GM12878 (cell line): ENCODE measurements around the gene MRPL53. TPM values are rescaled to one million over a fixed set of nuclear protein-coding genes. Genes with fewer than 3 reads are reported as not detected.

Experiments used
- DPF2 ChIP-seq: fragments of 450-650 bp; IDR thresholded peaks from 2 replicates; pipeline ENCODE4 v1.6.1; 2017; ENCODE audit warnings: mild to moderate bottlenecking
- GABPA ChIP-seq: IDR thresholded peaks from 2 replicates; pipeline ENCODE4 v1.6.1; 2014; ENCODE audit warnings: antibody characterized with exemption, low read depth, mild to moderate bottlenecking, inconsistent platforms
- HCFC1 ChIP-seq: fragments of 150-350 bp; IDR thresholded peaks from 2 replicates; pipeline ENCODE4 v1.6.1; 2014; ENCODE audit warnings: low read length
- KDM1A ChIP-seq: fragments of 200-600 bp; sonication (generic); IDR thresholded peaks from 2 replicates; pipeline ENCODE4 v1.6.1; 2016; ENCODE audit warnings: borderline replicate concordance
- NFYA ChIP-seq: IDR thresholded peaks from 2 replicates; pipeline ENCODE4 v1.6.1; 2011; ENCODE audit warnings: low read depth, mild to moderate bottlenecking, low read length, improper control_type of control experiment, borderline replicate concordance
- PAX5 ChIP-seq: IDR thresholded peaks from 2 replicates; pipeline ENCODE4 v1.6.1; 2011; ENCODE audit warnings: low read depth, low read length, borderline replicate concordance
- RAD21 ChIP-seq: IDR thresholded peaks from 2 replicates; pipeline ENCODE4 v1.6.1; 2011; ENCODE audit warnings: mild to moderate bottlenecking, low read depth, low read length, moderate library complexity; ENCODE audit not compliant: insufficient read depth
- SMAD5 ChIP-seq: IDR thresholded peaks from 2 replicates; pipeline ENCODE4 v1.6.1; 2016; ENCODE audit warnings: antibody characterized with exemption, low read depth
- polyA plus RNA-seq, 11 experiments: library from polyadenylated mRNA; depleted of rRNA in 4 of 11; unstranded in 6 of 11; stranded (reverse) in 5 of 11; fragments of >200 nt; fragmentation: Nextera tagmentation in 4 of 11; fragmentation: Illumina TruSeq in 1 of 11; extraction: Ambion mirVana in 4 of 11; extraction: Trizol in 1 of 11; gene quantifications; 1 replicate in 1 of 11; 2 replicates in 10 of 11; pipeline versions ENCODE4 v1.2.1 to v1.2.3, GENCODE V29; 2011 to 2016; ENCODE audit warnings: inconsistent platforms in 2 of 11, missing spikeins in 2 of 11, low read depth in 1 of 11
- total RNA-seq, 4 experiments: library from RNA; depleted of rRNA in 3 of 4; stranded (reverse); fragments of >200 nt in 3 of 4; fragmentation: Illumina TruSeq in 1 of 4; extraction: Trizol in 1 of 4; gene quantifications; 2 replicates each; pipeline versions ENCODE4 v1.2.1 to v1.2.3, GENCODE V29; 2013 to 2021
- TF ChIP-seq, protein P1 (sequence below): IDR thresholded peaks from 2 replicates; pipeline ENCODE4 v1.6.1; 2011; ENCODE audit warnings: borderline replicate concordance, low read depth, mild to moderate bottlenecking, moderate library complexity, mixed read lengths, low read length; ENCODE audit not compliant: insufficient read depth; ENCODE audit errors: extremely low read length
- TF ChIP-seq, protein P2 (sequence below): fragments of 450-650 bp; IDR thresholded peaks from 2 replicates; pipeline ENCODE4 v1.6.1; 2017; ENCODE audit warnings: mild to moderate bottlenecking, moderate library complexity
- TF ChIP-seq, protein P3 (sequence below): fragments of 450-650 bp; IDR thresholded peaks from 2 replicates; pipeline ENCODE4 v1.6.1; 2017; ENCODE audit warnings: mild to moderate bottlenecking, moderate library complexity
- TF ChIP-seq, protein P4 (sequence below), 3 experiments: IDR thresholded peaks in 2 of 3; conservative IDR thresholded peaks in 1 of 3; 2 replicates each; pipeline ENCODE4 v1.5.1; 2011; ENCODE audit warnings: low read depth in 3 of 3, low read length in 3 of 3, mild to moderate bottlenecking in 3 of 3, control low read depth in 2 of 3, moderate library complexity in 2 of 3, inconsistent platforms in 1 of 3, mixed read lengths in 1 of 3; ENCODE audit not compliant: control insufficient read depth in 2 of 3, insufficient read depth in 1 of 3; ENCODE audit errors: extremely low read depth in 1 of 3
- TF ChIP-seq, protein P5 (sequence below): fragments of 450-650 bp; formaldehyde crosslinking; IDR thresholded peaks from 2 replicates; pipeline ENCODE4 v1.5.0; 2022; ENCODE audit warnings: mild to moderate bottlenecking, missing genetic modification characterization

Gene MRPL53
- total and polyA plus RNA-seq, 10 of the 15 experiments (the other 5 are each of a cell fraction or from before 2014, with no cell fraction given), result 15.1 to 167 (median 80.9) TPM

DNA sequence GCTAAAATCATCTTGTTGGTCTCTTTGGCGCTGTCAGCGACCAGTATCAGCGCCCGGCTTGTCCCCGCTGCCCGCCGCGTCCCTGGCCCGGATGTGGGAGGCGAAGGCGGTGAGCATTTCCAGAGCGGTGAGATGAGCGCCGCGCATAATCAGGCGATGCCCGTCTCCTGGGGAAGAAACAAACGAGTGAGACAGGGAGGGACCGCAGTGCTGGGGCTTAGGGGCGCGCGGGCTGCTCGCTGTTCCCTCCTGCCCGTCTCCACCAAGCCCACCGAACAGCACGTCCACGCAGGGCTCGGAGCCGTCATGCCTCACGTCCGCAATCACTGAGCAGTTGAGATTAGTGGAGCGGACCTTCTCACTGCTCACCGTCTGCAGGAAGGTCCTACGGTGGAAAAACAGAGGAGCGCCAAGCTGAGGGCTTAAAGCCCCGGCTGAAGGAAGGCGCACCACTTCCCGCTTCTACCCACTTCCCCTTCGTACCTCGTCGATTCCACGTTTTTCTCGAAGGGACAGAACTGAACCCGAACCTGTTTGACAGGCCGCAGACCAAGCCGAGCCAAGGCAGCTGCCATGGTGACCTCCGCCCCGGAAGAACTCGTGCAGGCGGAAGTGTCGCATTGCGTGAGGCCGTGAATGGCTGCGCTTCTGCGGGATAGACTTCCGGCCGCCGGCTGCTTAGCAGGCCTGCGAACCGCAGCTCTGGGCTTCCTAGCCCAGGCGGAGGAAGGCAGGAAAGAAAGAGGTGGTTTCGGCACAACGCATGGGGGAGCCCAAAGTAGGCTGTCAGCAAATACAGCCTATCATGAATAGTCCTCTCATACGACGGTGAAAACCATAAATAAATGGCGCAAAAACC is at the start of gene MRPL53 (continued):
- TF ChIP-seq, protein P1, sequence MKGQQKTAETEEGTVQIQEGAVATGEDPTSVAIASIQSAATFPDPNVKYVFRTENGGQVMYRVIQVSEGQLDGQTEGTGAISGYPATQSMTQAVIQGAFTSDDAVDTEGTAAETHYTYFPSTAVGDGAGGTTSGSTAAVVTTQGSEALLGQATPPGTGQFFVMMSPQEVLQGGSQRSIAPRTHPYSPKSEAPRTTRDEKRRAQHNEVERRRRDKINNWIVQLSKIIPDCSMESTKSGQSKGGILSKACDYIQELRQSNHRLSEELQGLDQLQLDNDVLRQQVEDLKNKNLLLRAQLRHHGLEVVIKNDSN, result no peak
- TF ChIP-seq, protein P2, sequence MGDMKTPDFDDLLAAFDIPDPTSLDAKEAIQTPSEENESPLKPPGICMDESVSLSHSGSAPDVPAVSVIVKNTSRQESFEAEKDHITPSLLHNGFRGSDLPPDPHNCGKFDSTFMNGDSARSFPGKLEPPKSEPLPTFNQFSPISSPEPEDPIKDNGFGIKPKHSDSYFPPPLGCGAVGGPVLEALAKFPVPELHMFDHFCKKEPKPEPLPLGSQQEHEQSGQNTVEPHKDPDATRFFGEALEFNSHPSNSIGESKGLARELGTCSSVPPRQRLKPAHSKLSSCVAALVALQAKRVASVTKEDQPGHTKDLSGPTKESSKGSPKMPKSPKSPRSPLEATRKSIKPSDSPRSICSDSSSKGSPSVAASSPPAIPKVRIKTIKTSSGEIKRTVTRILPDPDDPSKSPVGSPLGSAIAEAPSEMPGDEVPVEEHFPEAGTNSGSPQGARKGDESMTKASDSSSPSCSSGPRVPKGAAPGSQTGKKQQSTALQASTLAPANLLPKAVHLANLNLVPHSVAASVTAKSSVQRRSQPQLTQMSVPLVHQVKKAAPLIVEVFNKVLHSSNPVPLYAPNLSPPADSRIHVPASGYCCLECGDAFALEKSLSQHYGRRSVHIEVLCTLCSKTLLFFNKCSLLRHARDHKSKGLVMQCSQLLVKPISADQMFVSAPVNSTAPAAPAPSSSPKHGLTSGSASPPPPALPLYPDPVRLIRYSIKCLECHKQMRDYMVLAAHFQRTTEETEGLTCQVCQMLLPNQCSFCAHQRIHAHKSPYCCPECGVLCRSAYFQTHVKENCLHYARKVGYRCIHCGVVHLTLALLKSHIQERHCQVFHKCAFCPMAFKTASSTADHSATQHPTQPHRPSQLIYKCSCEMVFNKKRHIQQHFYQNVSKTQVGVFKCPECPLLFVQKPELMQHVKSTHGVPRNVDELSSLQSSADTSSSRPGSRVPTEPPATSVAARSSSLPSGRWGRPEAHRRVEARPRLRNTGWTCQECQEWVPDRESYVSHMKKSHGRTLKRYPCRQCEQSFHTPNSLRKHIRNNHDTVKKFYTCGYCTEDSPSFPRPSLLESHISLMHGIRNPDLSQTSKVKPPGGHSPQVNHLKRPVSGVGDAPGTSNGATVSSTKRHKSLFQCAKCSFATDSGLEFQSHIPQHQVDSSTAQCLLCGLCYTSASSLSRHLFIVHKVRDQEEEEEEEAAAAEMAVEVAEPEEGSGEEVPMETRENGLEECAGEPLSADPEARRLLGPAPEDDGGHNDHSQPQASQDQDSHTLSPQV, result peak; percentile 71; the same call in 1 of the 2 replicates
- TF ChIP-seq, protein P3, sequence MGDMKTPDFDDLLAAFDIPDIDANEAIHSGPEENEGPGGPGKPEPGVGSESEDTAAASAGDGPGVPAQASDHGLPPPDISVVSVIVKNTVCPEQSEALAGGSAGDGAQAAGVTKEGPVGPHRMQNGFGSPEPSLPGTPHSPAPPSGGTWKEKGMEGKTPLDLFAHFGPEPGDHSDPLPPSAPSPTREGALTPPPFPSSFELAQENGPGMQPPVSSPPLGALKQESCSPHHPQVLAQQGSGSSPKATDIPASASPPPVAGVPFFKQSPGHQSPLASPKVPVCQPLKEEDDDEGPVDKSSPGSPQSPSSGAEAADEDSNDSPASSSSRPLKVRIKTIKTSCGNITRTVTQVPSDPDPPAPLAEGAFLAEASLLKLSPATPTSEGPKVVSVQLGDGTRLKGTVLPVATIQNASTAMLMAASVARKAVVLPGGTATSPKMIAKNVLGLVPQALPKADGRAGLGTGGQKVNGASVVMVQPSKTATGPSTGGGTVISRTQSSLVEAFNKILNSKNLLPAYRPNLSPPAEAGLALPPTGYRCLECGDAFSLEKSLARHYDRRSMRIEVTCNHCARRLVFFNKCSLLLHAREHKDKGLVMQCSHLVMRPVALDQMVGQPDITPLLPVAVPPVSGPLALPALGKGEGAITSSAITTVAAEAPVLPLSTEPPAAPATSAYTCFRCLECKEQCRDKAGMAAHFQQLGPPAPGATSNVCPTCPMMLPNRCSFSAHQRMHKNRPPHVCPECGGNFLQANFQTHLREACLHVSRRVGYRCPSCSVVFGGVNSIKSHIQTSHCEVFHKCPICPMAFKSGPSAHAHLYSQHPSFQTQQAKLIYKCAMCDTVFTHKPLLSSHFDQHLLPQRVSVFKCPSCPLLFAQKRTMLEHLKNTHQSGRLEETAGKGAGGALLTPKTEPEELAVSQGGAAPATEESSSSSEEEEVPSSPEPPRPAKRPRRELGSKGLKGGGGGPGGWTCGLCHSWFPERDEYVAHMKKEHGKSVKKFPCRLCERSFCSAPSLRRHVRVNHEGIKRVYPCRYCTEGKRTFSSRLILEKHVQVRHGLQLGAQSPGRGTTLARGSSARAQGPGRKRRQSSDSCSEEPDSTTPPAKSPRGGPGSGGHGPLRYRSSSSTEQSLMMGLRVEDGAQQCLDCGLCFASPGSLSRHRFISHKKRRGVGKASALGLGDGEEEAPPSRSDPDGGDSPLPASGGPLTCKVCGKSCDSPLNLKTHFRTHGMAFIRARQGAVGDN, result peak; percentile 100
- TF ChIP-seq PAX5 (peak; percentile 88), RAD21 (no peak), GABPA (peak; percentile 99), DPF2 (0 out of 2 replicates have a peak, but pooled peaks have one; percentile 49), HCFC1 (peak; percentile 80), KDM1A (no peak), SMAD5 (peak; percentile 96), NFYA (no peak)
- TF ChIP-seq, protein P4, sequence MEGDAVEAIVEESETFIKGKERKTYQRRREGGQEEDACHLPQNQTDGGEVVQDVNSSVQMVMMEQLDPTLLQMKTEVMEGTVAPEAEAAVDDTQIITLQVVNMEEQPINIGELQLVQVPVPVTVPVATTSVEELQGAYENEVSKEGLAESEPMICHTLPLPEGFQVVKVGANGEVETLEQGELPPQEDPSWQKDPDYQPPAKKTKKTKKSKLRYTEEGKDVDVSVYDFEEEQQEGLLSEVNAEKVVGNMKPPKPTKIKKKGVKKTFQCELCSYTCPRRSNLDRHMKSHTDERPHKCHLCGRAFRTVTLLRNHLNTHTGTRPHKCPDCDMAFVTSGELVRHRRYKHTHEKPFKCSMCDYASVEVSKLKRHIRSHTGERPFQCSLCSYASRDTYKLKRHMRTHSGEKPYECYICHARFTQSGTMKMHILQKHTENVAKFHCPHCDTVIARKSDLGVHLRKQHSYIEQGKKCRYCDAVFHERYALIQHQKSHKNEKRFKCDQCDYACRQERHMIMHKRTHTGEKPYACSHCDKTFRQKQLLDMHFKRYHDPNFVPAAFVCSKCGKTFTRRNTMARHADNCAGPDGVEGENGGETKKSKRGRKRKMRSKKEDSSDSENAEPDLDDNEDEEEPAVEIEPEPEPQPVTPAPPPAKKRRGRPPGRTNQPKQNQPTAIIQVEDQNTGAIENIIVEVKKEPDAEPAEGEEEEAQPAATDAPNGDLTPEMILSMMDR (IDR thresholded peaks at IDR 0.05 in 2 of 3, conservative IDR thresholded peaks at IDR 0.05 in 1 of 3; ENCODE audit: control insufficient read depth in 2 of 3, extremely low read depth in 1 of 3, insufficient read depth in 1 of 3, low read depth in 3 of 3, low read length in 3 of 3), result no peak
- TF ChIP-seq, protein P5, sequence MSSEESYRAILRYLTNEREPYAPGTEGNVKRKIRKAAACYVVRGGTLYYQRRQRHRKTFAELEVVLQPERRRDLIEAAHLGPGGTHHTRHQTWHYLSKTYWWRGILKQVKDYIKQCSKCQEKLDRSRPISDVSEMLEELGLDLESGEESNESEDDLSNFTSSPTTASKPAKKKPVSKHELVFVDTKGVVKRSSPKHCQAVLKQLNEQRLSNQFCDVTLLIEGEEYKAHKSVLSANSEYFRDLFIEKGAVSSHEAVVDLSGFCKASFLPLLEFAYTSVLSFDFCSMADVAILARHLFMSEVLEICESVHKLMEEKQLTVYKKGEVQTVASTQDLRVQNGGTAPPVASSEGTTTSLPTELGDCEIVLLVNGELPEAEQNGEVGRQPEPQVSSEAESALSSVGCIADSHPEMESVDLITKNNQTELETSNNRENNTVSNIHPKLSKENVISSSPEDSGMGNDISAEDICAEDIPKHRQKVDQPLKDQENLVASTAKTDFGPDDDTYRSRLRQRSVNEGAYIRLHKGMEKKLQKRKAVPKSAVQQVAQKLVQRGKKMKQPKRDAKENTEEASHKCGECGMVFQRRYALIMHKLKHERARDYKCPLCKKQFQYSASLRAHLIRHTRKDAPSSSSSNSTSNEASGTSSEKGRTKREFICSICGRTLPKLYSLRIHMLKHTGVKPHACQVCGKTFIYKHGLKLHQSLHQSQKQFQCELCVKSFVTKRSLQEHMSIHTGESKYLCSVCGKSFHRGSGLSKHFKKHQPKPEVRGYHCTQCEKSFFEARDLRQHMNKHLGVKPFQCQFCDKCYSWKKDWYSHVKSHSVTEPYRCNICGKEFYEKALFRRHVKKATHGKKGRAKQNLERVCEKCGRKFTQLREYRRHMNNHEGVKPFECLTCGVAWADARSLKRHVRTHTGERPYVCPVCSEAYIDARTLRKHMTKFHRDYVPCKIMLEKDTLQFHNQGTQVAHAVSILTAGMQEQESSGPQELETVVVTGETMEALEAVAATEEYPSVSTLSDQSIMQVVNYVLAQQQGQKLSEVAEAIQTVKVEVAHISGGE, result peak; percentile 33; the same call in 1 of the 2 replicates
